Sigmoid colon (tissue), 7 donors: ENCODE data around the gene ELP4. TPM values are rescaled to one million over a fixed set of nuclear protein-coding genes. Genes with fewer than 3 reads are reported as not detected.

Experiments used
- DNase-seq: peaks from one replicate; pipeline ENCODE4 v3.0.0-alpha.2; 2019
- H3K27ac ChIP-seq, 4 donors: fragments of 200-600 bp; sonication (generic); one replicate each; pipeline ENCODE4 v1.5.1; 2016 to 2019; ENCODE audit warnings: mild to moderate bottlenecking in 1 of 4
- H3K27me3 ChIP-seq, 3 donors: fragments of 200-600 bp; sonication (generic); one replicate each; pipeline ENCODE4 v1.5.1; 2019; ENCODE audit warnings: mild to moderate bottlenecking in 1 of 3
- H3K36me3 ChIP-seq, 4 donors: fragments of 200-600 bp; sonication (generic); one replicate each; pipeline ENCODE4 v1.5.1; 2016 to 2019
- H3K4me1 ChIP-seq, 4 donors: fragments of 200-600 bp; sonication (generic); one replicate each; pipeline ENCODE4 v1.5.1; 2017 to 2019
- H3K4me3 ChIP-seq, 4 donors: fragments of 200-600 bp; sonication (generic); one replicate each; pipeline ENCODE4 v1.5.1; 2017 to 2019; ENCODE audit warnings: mild to moderate bottlenecking in 2 of 4, moderate library complexity in 1 of 4
- H3K9me3 ChIP-seq, 4 donors: fragments of 200-600 bp in 3 of 4; sonication (generic) in 3 of 4; one replicate each; pipeline versions ENCODE4 v1.5.1 to v1.6.1; 2013 to 2019
- CTCF ChIP-seq, 4 experiments: fragments of 450-650 bp in 3 of 4; fragments of 200-600 bp in 1 of 4; IDR thresholded peaks; one replicate each; pipeline ENCODE4 v1.5.1; 2016 to 2019; ENCODE audit warnings: antibody characterized with exemption in 4 of 4, mild to moderate bottlenecking in 3 of 4, moderate library complexity in 2 of 4
- EP300 ChIP-seq, 4 donors: sonication (generic); formaldehyde crosslinking; IDR thresholded peaks; one replicate each; pipeline ENCODE4 v1.6.1; 2017; ENCODE audit warnings: antibody characterized with exemption in 4 of 4
- POLR2A ChIP-seq, 2 donors: fragments of 450-650 bp; IDR thresholded peaks; one replicate each; pipeline ENCODE4 v1.6.1; 2016; ENCODE audit warnings: antibody characterized with exemption in 2 of 2, mild to moderate bottlenecking in 2 of 2, moderate library complexity in 2 of 2
- POLR2AphosphoS5 ChIP-seq, 4 donors: sonication (generic); formaldehyde crosslinking; IDR thresholded peaks; one replicate each; pipeline ENCODE4 v1.6.1; 2017; ENCODE audit warnings: antibody characterized with exemption in 4 of 4
- WGBS, 2 donors: extraction: QIAGEN DNeasy Blood & Tissue Kit; methylation state at CpG; one replicate each; pipeline ENCODE4 v1.1.7; 2013; 5-methylcytosine and 5-hydroxymethylcytosine counted together
- intact Hi-C: fragments of 100-400 bp; cut with DNase I; formaldehyde crosslinking; loops from one replicate; pipeline ENCODE4 v1.15.1; 2023
- polyA plus RNA-seq, 3 donors: library from polyadenylated mRNA; stranded (reverse); fragments of 200-250 nt; gene quantifications; one replicate each; pipeline ENCODE4 v1.2.3, GENCODE V29; 2013
- total RNA-seq, 4 donors: library from RNA; depleted of rRNA; stranded (reverse); fragments of >200 nt; gene quantifications; one replicate each; pipeline ENCODE4 v1.1.0, GENCODE V29; 2016
- donor health status: healthy with polysubstance abuse.
- donor health status: Bipolar disorder and iron deficiency.
- donor health status: healthy.

Gene ELP4
- total and polyA plus RNA-seq, 7 donors = 9.0 to 32.7 (median 18.5) TPM

DNA sequence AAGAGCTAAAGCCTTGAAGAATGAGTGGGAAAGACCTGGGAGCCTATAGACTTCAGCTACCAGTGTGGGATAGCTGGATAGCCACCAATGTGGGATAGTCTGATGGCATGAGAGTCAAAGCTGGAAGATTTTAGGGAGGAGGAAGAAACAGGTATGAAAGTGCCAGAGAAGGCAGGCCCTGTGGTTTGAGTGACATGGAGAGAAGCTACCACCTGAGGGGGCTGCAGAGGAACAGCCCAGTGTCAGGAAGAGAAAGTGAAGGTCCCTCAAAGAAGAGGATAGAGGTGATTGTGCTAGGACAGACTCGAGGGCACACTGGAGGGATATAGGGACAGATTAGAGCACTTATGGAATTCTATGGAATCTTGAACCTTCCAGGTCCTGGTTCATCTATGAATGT lies 324.7 kb downstream of the ELP4 start:
- no peak overlapping the region for H3K4me3 ChIP-seq
- no peaks in the 10 kb centered on the region for H3K9me3 ChIP-seq
- H3K4me1 ChIP-seq = no peaks in the 10 kb centered on the region
- DNase-seq = no peak
- no peak for TF ChIP-seq EP300 (IDR thresholded peaks at IDR 0.05)
- no peak for TF ChIP-seq CTCF (IDR thresholded peaks at IDR 0.05)
- TF ChIP-seq POLR2AphosphoS5 (IDR thresholded peaks at IDR 0.05) = no peak
- TF ChIP-seq POLR2A (IDR thresholded peaks at IDR 0.05) = no peak
- peaks cover 3 to 96% (median 12%) of the 10 kb centered on the region in 3 donors for H3K27me3 ChIP-seq
- 19 to 33% methylated on average over 1 of the region's 1 CpG for WGBS, 2 donors
- H3K27ac ChIP-seq = no peak overlapping the region
- no peaks in the 10 kb centered on the region for H3K36me3 ChIP-seq
- intact Hi-C loops = no loop called here

Other genes with a start within 250 kb of the ELP4 start
- 1 to 10 TPM in 1 of 4 donors, under 1 TPM in 2, not detected in 1; 0.27 to 1.1 (median 0.33) TPM for gene DCDC1, start 140.0 kb upstream of the ELP4 start, total RNA-seq
- gene DCDC1, start 140.0 kb upstream of the ELP4 start, polyA plus RNA-seq = under 1 TPM in 1 of 3 donors, not detected in 2; 0.06 TPM
- 10 to 100 TPM; 15.8 to 24.6 (median 18.4) TPM for gene DNAJC24, start 139.9 kb upstream of the ELP4 start, total RNA-seq
- gene DNAJC24, start 139.9 kb upstream of the ELP4 start, polyA plus RNA-seq = 1 to 10 TPM; 4.4 to 6.3 (median 4.8) TPM
- 10 to 100 TPM in 3 of 4 donors, 1 to 10 TPM in 1; 6.6 to 39.0 (median 24.7) TPM for gene IMMP1L, start 145 bp upstream of the ELP4 start, total RNA-seq
- 10 to 100 TPM; 10.2 to 24.7 (median 19.5) TPM for gene IMMP1L, start 145 bp upstream of the ELP4 start, polyA plus RNA-seq